ENCODE results near the gene LRP1B. TPM values are rescaled to one million over a fixed set of nuclear protein-coding genes. Genes with fewer than 3 reads are reported as not detected.

LRP1B gene
- total and polyA plus RNA-seq, 2 of the 8 experiments (the other 6 are each of a cell fraction or from before 2014, with no cell fraction given), result 0.03 TPM; not detected in 1

DNA sequence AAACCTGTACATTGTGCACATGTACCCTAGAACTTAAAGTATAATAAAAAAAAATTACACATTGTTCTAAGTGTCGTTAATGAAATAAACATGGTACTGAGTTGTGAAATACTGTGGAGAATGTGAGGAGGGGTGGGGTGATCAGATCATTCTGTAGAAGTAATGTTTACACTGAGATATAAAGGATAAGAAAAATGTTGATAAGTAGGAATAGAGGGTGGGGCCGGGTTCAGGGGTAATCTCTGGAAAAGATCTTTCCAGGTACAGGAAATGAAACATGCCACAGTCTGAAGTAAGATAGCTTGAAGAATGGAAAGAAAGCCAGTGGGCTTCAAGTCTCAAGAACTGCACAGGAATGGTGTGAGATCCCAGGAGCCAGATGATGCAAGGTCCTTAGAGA is 1482.4 kb downstream of the LRP1B start:
- Histone ChIP-seq H2BK15ac (ENCODE audit: low read length) (no peak overlapping the region), H4K8ac (ENCODE audit: extremely low read depth, insufficient read depth, low read length) (no peak overlapping the region), H2BK5ac (ENCODE audit: low read depth, low read length) (no peak overlapping the region), H3K4ac (replicated peaks; ENCODE audit: insufficient read length, low read depth, low read length) (no peak overlapping the region), H3K4me1 (replicated peaks in 1 of 4; ENCODE audit: control insufficient read depth in 3 of 4, insufficient read depth in 4 of 4, low read length in 3 of 4) (no peaks in the 10 kb centered on the region), H3K9ac (replicated peaks in 1 of 4; ENCODE audit: extremely low read depth in 1 of 4, low read depth in 3 of 4, low read length in 3 of 4) (no peak overlapping the region), H3K27ac (ENCODE audit: low read depth, low read length) (no peak overlapping the region), H4K91ac (replicated peaks; ENCODE audit: insufficient read length, low read length) (no peak overlapping the region), H4K20me1 (replicated peaks in 1 of 2; ENCODE audit: control insufficient read depth in 1 of 2, insufficient read depth in 2 of 2, low read length in 2 of 2) (no peaks in the 10 kb centered on the region), H3K79me1 (ENCODE audit: low read depth, low read length) (no peaks in the 10 kb centered on the region), H2BK120ac (replicated peaks; ENCODE audit: low read depth, low read length) (no peak overlapping the region), H3K9me3 (ENCODE audit: insufficient read depth in 2 of 2, low read depth in 1 of 2, low read length in 1 of 2) (no peaks in the 10 kb centered on the region), H2BK20ac (ENCODE audit: low read length) (no peak overlapping the region), H3K4me3 (ENCODE audit: extremely low read depth in 1 of 4, insufficient read depth in 2 of 4, low read depth in 3 of 4, low read length in 4 of 4) (no peak overlapping the region), H4K5ac (ENCODE audit: insufficient read length, low read depth, low read length) (no peak overlapping the region), H3K36me3 (ENCODE audit: control insufficient read depth in 2 of 4, insufficient read depth in 4 of 4, low read length in 3 of 4) (no peaks in the 10 kb centered on the region), H2AFZ (ENCODE audit: low read length) (no peak overlapping the region), H2AK5ac (ENCODE audit: low read depth, low read length) (no peak overlapping the region), H3K27me3 (replicated peaks in 1 of 4; ENCODE audit: control insufficient read depth in 3 of 4, extremely low read depth in 1 of 4, insufficient read depth in 3 of 4, low read length in 3 of 4) (no peaks in the 10 kb centered on the region), H3K23me2 (ENCODE audit: low read depth, low read length) (no peaks in the 10 kb centered on the region), H3K18ac (ENCODE audit: extremely low read depth, low read length) (no peak overlapping the region), H2BK12ac (ENCODE audit: low read depth, low read length) (no peak overlapping the region), H3K14ac (ENCODE audit: insufficient read length) (no peak overlapping the region), H3K23ac (ENCODE audit: insufficient read length) (no peak overlapping the region), H3K4me2 (ENCODE audit: insufficient read depth in 1 of 2, low read depth in 2 of 2, low read length in 2 of 2) (no peak overlapping the region), H3K79me2 (ENCODE audit: control insufficient read depth in 1 of 2, insufficient read depth in 2 of 2, low read length in 2 of 2) (no peaks in the 10 kb centered on the region), H3K56ac (replicated peaks; ENCODE audit: insufficient read length, low read depth, low read length) (no peak overlapping the region)
- ChIA-PET CTCF (ENCODE audit: partially characterized antibody) (no interaction called here), POLR2A (ENCODE audit: partially characterized antibody) (no interaction called here)
- no peak for FAIRE-seq
- WGBS, 2 experiments (ENCODE audit: extremely low coverage in 1 of 2, insufficient coverage in 1 of 2, insufficient read length in 1 of 2, insufficient replicate concordance in 2 of 2, low coverage in 1 of 2, low lambda C conversion rate in 2 of 2, missing lambda C conversion rate in 1 of 2), result 92 to 100% methylated on average over 1 to 2 of the region's 2 CpGs
- DNase-seq (ENCODE audit: low read depth in 1 of 2, low spot score in 2 of 2), result no peak
- TF ChIP-seq, protein P1, sequence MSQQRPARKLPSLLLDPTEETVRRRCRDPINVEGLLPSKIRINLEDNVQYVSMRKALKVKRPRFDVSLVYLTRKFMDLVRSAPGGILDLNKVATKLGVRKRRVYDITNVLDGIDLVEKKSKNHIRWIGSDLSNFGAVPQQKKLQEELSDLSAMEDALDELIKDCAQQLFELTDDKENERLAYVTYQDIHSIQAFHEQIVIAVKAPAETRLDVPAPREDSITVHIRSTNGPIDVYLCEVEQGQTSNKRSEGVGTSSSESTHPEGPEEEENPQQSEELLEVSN (IDR thresholded peaks at IDR 0.05), result no peak
- TF ChIP-seq USF2 (IDR thresholded peaks at IDR 0.05; ENCODE audit: low read length) (no peak), TCF12 (IDR thresholded peaks at IDR 0.05; ENCODE audit: low read depth, low read length) (no peak), PHF8 (conservative IDR thresholded peaks at IDR 0.05; ENCODE audit: low read depth, low read length) (no peak), POU5F1 (IDR thresholded peaks at IDR 0.05; ENCODE audit: low read depth, low read length) (no peak), SP1 (IDR thresholded peaks at IDR 0.05; ENCODE audit: low read depth, low read length) (no peak)

Data from H1 (cell line).